Cerebellar nuclear complex (tissue), 1 donor: Measurements from ENCODE around the gene VPS50.

Experiments
- DNase-seq, 2 experiments: peaks; one replicate each; lab custom pipeline; 2025; lab: John Stamatoyannopoulos, UW

The VPS50 gene

DNA sequence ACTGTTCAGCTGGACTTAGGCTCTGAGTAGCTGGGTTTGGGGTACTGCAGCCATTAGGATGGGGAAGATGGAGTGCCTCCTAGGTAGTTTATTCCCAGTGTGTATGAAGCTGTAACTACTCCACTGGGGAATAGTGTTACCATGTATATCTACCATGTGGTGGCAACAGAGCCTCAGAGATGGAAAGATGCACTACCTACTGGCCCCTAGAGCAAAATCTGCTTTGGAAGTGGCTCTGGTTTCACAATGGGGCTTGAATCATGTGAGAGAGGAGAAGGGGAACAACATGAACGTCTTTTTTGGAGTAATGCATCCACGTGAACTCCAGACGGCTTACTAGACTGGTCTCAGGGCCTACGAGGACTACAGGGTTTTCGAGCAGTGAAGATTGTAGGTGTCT lies 175.1 kb downstream of the VPS50 start:
- no peak for DNase-seq

DNA sequence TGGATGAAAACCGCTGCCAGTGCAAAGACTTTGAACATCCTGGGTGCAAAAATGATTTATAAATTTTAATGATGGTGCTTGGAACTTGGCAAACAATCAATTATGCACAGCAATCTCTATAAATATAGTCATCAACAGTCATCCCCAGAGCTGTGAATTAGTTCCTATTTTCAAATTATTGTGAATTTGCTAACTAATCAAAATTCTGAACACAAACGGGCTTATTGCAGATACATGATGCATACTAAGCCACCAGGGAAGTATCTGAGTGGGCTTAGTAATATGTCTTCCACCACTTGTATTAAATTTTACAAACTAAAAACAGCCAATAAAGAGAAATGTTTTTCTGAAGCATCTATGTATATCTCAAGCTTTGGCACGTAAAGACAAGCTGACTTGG lies 177.2 kb downstream of the VPS50 start:
- DNase-seq, result no peak
